ENCODE data around the gene CFAP61.

GRCh38 chr20:20223981-20224380, 171.6 kb downstream of the CFAP61 start:
- TF ChIP-seq CTCF (IDR thresholded peaks at IDR 0.05) (no peak), POLR2A (IDR thresholded peaks at IDR 0.05) (no peak)

Data from breast epithelium (tissue), 3 donors.